HG03442 (cell line): ENCODE measurements around the gene RNF145.

Experiments
- ATAC-seq: cut with Tn5 transposase; IDR thresholded peaks from one replicate; pipeline ENCODE4 v1.9.1; 2021; ENCODE audit warnings: mild to moderate bottlenecking, moderate library complexity; ENCODE audit not compliant: unreplicated experiment

The RNF145 gene

GRCh38 chr5:159198063-159199036, 11.0 kb downstream of the RNF145 start:
- ATAC-seq: peak; percentile 95

GRCh38 chr5:159195775-159196174, 13.6 kb downstream of the RNF145 start:
- no peak for ATAC-seq

- no peak for ATAC-seq
Observed at GRCh38 chr5:159190170-159190569, 19.2 kb downstream of the RNF145 start.

DNA sequence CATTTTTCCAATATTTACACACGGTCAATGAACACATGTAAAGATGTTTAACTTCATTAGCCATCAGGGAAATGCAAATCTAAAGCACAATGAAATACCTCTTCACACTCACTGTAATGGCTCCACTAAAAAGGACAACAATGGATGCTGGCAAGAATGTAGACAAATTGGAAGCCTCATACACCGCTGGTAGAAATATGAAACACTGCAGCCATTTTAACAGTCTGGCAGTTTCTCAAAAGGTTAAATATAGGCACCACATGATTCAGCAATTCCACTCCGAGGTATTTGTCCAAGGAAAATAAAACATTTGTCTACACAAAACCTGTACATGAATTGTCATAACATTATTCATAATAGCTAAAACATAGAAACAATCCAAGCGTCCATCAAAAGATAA, 20.0 kb downstream of the RNF145 start:
- no peak for ATAC-seq

GRCh38 chr5:159187719-159188118, 21.6 kb downstream of the RNF145 start:
- no peak for ATAC-seq

GRCh38 chr5:159186319-159186718, 23.0 kb downstream of the RNF145 start:
- ATAC-seq: no peak

GRCh38 chr5:159185773-159186172, 23.6 kb downstream of the RNF145 start:
- no peak for ATAC-seq

- peak; percentile 59 for ATAC-seq
Observed at GRCh38 chr5:159184858-159185381, 24.4 kb downstream of the RNF145 start.

- no peak for ATAC-seq
Observed at GRCh38 chr5:159184236-159184635, 25.1 kb downstream of the RNF145 start.

- ATAC-seq: no peak
Observed at GRCh38 chr5:159183247-159183646, 26.1 kb downstream of the RNF145 start.

DNA sequence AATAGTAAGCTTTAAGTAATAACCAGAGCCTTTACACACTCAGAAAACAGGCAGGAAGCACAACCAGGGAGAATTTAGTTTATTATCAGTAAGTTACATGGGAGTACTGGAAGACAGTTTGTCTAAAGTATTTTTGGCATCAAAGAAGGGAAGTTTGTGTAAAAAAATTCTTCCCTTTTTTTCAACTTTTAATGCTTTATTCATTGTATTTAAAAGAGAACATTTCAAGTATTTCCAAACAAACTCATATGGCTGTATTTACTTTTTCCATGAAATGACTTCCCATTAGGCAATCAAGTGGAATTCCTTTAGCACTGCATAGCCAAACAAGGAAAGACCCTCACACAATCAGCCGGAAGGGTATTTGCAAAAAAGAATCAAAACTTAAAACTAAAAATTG, 26.7 kb downstream of the RNF145 start:
- no peak for ATAC-seq

GRCh38 chr5:159181651-159182050, 27.7 kb downstream of the RNF145 start:
- no peak for ATAC-seq

DNA sequence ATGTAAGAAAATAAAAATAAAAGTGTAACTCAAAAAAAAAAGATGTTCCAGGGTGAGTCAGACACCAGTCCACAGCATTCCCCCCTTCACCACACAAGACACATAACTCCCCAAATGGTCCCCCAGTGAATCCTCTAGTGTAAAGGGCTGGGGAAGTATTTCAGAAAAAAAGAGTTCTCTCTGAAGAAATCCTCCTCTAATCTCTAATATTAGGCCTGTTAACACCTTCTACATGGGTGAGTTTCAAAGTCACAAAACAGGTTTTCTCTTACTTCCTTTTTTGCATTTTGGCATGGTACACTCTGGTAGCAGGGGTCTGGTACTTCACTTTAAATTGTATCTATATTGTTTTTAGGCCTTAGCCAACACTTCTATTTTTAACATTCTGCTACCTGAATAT, 28.2 kb downstream of the RNF145 start:
- peak; percentile 46 for ATAC-seq

DNA sequence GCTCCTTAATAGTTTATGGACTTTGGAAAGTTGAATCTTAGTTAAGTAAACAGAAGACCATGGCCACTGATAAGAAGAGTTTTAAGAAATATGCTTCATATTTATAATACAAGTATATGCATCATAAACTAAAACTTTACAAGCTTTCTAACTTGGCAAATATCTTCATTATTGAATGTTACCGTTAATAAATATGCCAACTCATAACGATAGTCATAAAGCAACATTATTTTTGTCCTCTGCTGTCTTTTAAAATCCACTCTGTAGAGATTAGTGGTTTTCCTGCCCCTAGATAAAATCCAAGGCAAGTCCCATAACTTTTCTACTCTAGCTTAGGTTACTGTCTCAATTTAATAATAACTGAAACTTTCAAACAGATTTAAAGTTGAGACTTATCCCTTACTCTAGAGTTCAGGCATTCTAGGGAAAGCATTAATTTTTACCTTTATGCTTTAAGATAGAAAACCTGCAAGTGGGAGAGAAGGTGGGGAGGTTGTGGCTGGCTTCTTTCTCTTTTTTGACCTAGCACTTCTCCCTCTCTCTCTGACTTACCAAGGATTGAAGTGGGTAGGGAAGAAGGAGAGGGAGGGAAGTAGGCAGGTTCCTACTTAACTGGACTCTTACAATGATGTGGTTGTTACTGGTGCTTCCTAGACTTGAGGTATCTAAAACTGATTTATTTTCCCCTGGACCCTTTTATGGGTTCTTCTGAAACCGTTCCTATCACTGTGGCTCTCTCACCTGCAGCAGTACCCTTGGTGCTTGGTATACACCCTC, 29.6 kb downstream of the RNF145 start:
- no peak for ATAC-seq

GRCh38 chr5:159178978-159179377, 30.4 kb downstream of the RNF145 start:
- peak; percentile 81 for ATAC-seq

DNA sequence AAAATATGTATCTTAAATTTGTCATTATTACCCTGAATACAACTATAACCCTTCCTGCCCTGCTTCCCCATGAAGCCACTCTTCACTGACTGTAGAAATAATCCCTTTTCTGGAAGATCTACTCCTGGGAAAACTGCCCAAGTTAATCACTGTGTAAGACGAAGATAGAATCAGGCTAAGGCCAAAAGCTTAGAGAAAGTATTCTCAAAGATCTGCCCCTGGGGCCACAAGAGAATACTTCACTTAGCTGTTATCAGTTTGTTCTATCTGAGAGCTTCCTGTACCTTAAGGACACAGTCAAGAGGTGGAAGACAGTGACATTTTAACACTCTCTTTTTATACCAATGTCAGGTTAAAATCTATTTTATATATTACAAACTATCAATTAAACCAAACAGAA, 33.8 kb downstream of the RNF145 start:
- ATAC-seq: no peak

- no peak for ATAC-seq
Observed at GRCh38 chr5:159174511-159175168, 34.7 kb downstream of the RNF145 start.

DNA sequence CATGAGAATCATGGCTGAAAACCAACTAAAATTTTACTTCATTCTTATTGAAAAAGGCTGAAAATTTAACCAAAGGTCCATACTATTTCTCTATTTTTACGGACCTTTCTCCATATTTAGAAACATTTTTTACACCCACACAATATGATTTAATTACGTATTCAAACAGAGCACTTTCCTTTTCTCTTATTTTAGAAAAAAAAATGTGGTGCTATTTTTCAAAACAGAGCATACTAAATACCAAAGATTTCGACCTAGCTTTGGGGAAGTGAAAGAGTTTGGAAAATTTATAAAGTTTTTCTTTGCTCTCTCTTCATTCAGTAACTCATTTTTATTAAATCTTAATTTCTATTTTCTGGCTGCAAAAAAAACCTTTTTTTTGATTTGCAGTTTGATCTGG, 38.1 kb downstream of the RNF145 start:
- no peak for ATAC-seq

GRCh38 chr5:159170021-159170420, 39.3 kb downstream of the RNF145 start:
- no peak for ATAC-seq

GRCh38 chr5:159166416-159166815, 42.9 kb downstream of the RNF145 start:
- ATAC-seq: no peak

- no peak for ATAC-seq
Observed at GRCh38 chr5:159163701-159164046, 45.7 kb downstream of the RNF145 start.
